ENCODE results near the gene B4GALT5. TPM values are rescaled to one million over a fixed set of nuclear protein-coding genes. Genes with fewer than 3 reads are reported as not detected.
A peak's percentile ranks its signal among the peaks of the same experiment; 100 is the strongest.
"Not testable (repeated sequence)": the region's sequence is repeated elsewhere in the genome, so short reads cannot be mapped to it uniquely, and the experiment has no call there.

Gene B4GALT5
- total RNA-seq, 2 donors from 2014 or later = 34.5 to 56.2 TPM

- no peak overlapping the region for H3K4me3 ChIP-seq
- H3K27me3 ChIP-seq = no peaks in the 10 kb centered on the region
- H3K27ac ChIP-seq = no peak overlapping the region
- TF ChIP-seq CTCF (IDR thresholded peaks at IDR 0.05) = no peak
- intact Hi-C loops (cut with DNase I) = no loop called here
- no peak overlapping the region for H3K9ac ChIP-seq (ENCODE audit: low read depth in 2 of 2, low read length in 2 of 2)
- H3K36me3 ChIP-seq = no peaks in the 10 kb centered on the region
- no peaks in the 10 kb centered on the region for H3K9me3 ChIP-seq
- H3K4me1 ChIP-seq = no peaks in the 10 kb centered on the region
- DNase-seq = no peak
Measured at GRCh38 chr20:49727894-49728885, 14.5 kb upstream of the B4GALT5 start.

- Histone ChIP-seq H3K27ac (no peak overlapping the region), H3K9me3 (no peaks in the 10 kb centered on the region), H3K36me3 (no peaks in the 10 kb centered on the region), H3K9ac (ENCODE audit: low read depth in 2 of 2, low read length in 2 of 2) (no peak overlapping the region), H3K4me1 (no peaks in the 10 kb centered on the region), H3K27me3 (no peaks in the 10 kb centered on the region), H3K4me3 (no peak overlapping the region)
- no peak for DNase-seq
- intact Hi-C loops (cut with DNase I) = no loop called here
- TF ChIP-seq CTCF (IDR thresholded peaks at IDR 0.05) = no peak
Measured at GRCh38 chr20:49727478-49727877, 13.8 kb upstream of the B4GALT5 start.

GRCh38 chr20:49725694-49726093 lies 12.0 kb upstream of the B4GALT5 start:
- no peaks in the 10 kb centered on the region for H3K27me3 ChIP-seq
- no peaks in the 10 kb centered on the region for H3K9me3 ChIP-seq
- H3K27ac ChIP-seq = no peak overlapping the region
- intact Hi-C loops (cut with DNase I) = no loop called here
- H3K9ac ChIP-seq (ENCODE audit: low read depth in 2 of 2, low read length in 2 of 2) = no peak overlapping the region
- DNase-seq = no peak
- no peak overlapping the region for H3K4me3 ChIP-seq
- no peaks in the 10 kb centered on the region for H3K4me1 ChIP-seq
- H3K36me3 ChIP-seq = no peaks in the 10 kb centered on the region
- no peak for TF ChIP-seq CTCF (IDR thresholded peaks at IDR 0.05)

GRCh38 chr20:49725224-49725606 lies 11.5 kb upstream of the B4GALT5 start:
- not testable (repeated sequence) for H3K27ac ChIP-seq

GRCh38 chr20:49724408-49725223 lies 10.9 kb upstream of the B4GALT5 start:
- Histone ChIP-seq H3K27me3 (no peaks in the 10 kb centered on the region), H3K9ac (ENCODE audit: low read depth in 2 of 2, low read length in 2 of 2) (peak overlapping the region in 1 of 2 donors; percentile 19), H3K36me3 (no peaks in the 10 kb centered on the region), H3K4me1 (no peaks in the 10 kb centered on the region), H3K9me3 (no peaks in the 10 kb centered on the region), H3K4me3 (no peak overlapping the region), H3K27ac (peak overlapping the region; percentile 32)
- intact Hi-C loops (cut with DNase I) = no loop called here
- no peak for DNase-seq
- no peak for TF ChIP-seq CTCF (IDR thresholded peaks at IDR 0.05)

More at GRCh38 chr20:49725224-49725606, 11.5 kb upstream of the B4GALT5 start:
- H3K4me1 ChIP-seq; DNase-seq; H3K36me3 ChIP-seq; H3K9me3 ChIP-seq; H3K4me3 ChIP-seq; H3K9ac ChIP-seq (ENCODE audit: low read depth in 2 of 2, low read length in 2 of 2); intact Hi-C loops (cut with DNase I); H3K27me3 ChIP-seq: not testable (repeated sequence)

GRCh38 chr20:49723758-49724157 lies 10.1 kb upstream of the B4GALT5 start:
- H3K36me3 ChIP-seq; H3K27me3 ChIP-seq; H3K4me3 ChIP-seq; DNase-seq; H3K4me1 ChIP-seq; H3K27ac ChIP-seq; intact Hi-C loops (cut with DNase I); H3K9me3 ChIP-seq; H3K9ac ChIP-seq (ENCODE audit: low read depth in 2 of 2, low read length in 2 of 2): not testable (repeated sequence)

GRCh38 chr20:49721326-49721725 lies 7.6 kb upstream of the B4GALT5 start:
- intact Hi-C loops (cut with DNase I); H3K9ac ChIP-seq (ENCODE audit: low read depth in 2 of 2, low read length in 2 of 2); H3K27me3 ChIP-seq; H3K9me3 ChIP-seq; H3K4me3 ChIP-seq; H3K4me1 ChIP-seq; H3K36me3 ChIP-seq; H3K27ac ChIP-seq; DNase-seq: not testable (repeated sequence)
